Dendritic cell treated with granulocyte-macrophage colony-stimulating factor and Interleukin-4, amounts not matched to agents 40 ng/mL and 50 ng/mL, for 4 days (primary cell): ENCODE data around the gene KLC4.

ENCODE experiments used
- H3K27ac Mint-ChIP-seq: one replicate; pipeline ENCODE4 v1.8.0; 2022; ENCODE audit warnings: mild to moderate bottlenecking, mixed read lengths
- H3K27me3 Mint-ChIP-seq: one replicate; pipeline ENCODE4 v1.8.0; 2022; ENCODE audit warnings: mild to moderate bottlenecking, mixed read lengths
- H3K36me3 Mint-ChIP-seq: one replicate; pipeline ENCODE4 v1.8.0; 2022; ENCODE audit warnings: low read depth, mixed read lengths
- H3K4me1 Mint-ChIP-seq: one replicate; pipeline ENCODE4 v1.8.0; 2022; ENCODE audit warnings: low read depth, mixed read lengths
- H3K4me3 Mint-ChIP-seq: one replicate; pipeline ENCODE4 v1.8.0; 2022; ENCODE audit warnings: mild to moderate bottlenecking, moderate library complexity, mixed read lengths
- H3K9me3 Mint-ChIP-seq: one replicate; pipeline ENCODE4 v1.8.0; 2022; ENCODE audit warnings: mixed read lengths
- intact Hi-C: fragments of 100-400 bp; cut with micrococcal nuclease; formaldehyde crosslinking; loops from one replicate; pipeline ENCODE4 v1.15.0; 2022

Gene KLC4

DNA sequence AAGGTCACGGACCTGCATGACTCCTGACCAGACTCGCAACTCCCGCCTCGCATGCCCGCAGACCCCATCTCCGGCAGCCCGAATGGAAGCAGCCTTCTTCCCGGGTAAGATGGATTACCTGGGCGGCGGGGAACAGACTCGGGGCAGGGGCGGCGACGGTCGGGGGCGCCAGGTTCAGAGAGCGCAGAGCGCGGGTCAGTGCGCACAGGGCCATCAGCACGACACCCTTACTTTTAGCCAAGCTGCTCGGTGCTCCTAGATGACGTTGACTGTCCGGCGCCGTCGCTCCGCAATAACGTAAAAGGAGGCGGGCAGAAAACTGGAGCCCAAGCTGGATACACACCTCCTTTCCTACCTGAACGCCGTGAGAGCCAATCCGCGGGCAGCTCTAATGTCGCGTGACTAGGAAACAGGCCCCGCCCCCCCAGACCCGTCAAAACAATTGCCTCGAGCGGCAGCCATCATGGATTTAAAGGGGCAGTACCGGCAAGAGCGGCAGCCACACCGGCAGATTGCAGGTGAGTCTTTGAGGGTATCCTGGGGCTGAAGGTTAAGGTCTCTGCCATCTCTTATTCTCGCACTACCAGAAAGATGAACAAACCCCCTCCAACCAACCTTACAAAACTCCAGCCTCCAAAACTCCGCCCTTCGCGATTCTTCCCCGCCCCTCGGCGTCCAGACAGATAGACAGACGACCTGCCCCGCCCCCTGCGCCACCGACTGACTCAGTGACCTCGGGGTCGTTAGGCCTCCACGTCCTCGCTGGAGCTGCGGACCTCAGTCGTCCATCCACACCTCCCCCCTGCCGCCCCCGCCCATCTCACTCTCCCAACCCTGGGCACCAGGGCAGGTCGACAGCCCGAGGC lies at the start of gene KLC4, which contains the start of gene MRPL2:
Gene KLC4, plus strand, starts transcription at position 464 of the 866 bp plus-strand sequence. CDS start 1,705 bp downstream, outside the sequence.
Gene MRPL2, minus strand, starts transcription at position 267 of the 866 bp plus-strand sequence. Its CDS starts 53 bp downstream, at position 214.
- Mint-ChIP-seq H3K4me1 (peaks cover 29% of the 10 kb centered on the region), H3K9me3 (no peaks in the 10 kb centered on the region), H3K27ac (peak within 1 kb of the TSS; percentile 97), H3K36me3 (peaks cover 48% of the 10 kb centered on the region), H3K27me3 (no peaks in the 10 kb centered on the region), H3K4me3 (peak within 1 kb of the TSS; percentile 91)
- intact Hi-C loops = loop anchor here (1.0 to 10.0 kb wide), 3 partner anchors 45 to 115 kb away; partner anchors contain the start of genes KLHDC3 and PPP2R5D

DNA sequence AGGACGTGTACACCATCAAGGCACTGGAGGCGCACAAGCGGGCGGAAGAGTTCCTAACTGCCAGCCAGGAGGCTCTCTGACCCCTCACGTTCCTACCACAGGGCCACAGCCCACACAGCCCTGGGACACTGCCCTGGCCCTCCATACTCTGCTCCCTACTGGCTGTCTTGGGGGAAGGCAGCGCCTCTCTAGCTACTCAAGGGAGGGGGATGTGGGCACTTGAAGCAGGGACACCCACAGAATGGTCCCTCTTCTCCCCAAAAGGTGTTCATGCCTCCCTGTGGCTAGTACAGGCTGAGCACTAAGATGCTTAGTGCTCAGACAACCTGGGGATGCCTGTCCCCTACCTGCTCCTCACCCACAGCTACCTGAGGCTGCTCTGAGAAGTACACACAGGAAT lies 48.2 kb upstream of the KLC4 start:
- H3K4me3 Mint-ChIP-seq = no peak overlapping the region

GRCh38 chr6:43012364-43012763 lies 47.1 kb upstream of the KLC4 start:
- Mint-ChIP-seq H3K4me1 (peaks cover 56% of the 10 kb centered on the region), H3K36me3 (peaks cover 90% of the 10 kb centered on the region), H3K4me3 (no peak overlapping the region)

More for the DNA sequence above, 48.2 kb upstream of the KLC4 start:
- Mint-ChIP-seq H3K4me1 (peaks cover 44% of the 10 kb centered on the region), H3K36me3 (peaks cover 90% of the 10 kb centered on the region), H3K9me3 (no peaks in the 10 kb centered on the region), H3K27me3 (no peaks in the 10 kb centered on the region), H3K27ac (no peak overlapping the region)
- intact Hi-C loops = loop anchor here (5.0 kb wide), 1 partner anchor 794 kb away; the partner anchor contains the start of gene MRPS10

DNA sequence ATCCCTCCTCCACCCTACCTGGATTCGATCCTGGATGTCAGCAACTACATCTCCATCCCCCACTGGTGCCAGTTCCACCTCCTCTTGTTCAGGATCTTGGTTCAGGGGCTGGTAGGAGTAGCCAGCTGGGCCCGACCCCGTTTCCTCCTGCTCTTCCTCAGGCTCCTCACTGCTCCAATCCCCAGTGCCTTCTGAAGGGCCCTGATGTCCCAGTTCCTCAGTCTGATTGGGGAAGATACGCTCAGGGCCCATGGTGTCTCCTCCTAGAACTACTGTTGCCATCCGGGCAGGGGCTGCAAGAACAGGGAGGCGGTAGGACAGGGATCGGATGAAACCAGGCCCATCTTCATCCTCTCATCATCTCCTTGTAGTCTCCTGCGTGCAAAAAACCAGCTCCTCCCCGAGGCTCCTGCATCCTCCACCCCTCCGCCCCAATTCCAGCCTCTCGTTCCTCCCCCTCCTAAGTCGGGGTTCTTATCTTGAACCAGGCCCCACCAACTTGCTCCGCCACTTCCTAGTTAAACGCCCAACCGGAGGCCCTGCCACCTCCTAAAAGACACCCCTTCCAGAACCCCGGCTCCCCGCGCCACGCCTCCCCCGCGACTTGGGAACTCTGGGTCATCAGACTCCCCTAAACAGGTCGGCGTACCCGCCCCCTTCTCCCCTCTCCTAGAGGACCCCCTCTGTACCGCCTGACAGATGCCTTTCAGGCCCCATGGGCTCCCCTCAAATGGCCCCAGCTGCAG lies 46.2 kb upstream of the KLC4 start:
- Mint-ChIP-seq H3K4me1 (peaks cover 65% of the 10 kb centered on the region), H3K27me3 (no peaks in the 10 kb centered on the region), H3K9me3 (no peaks in the 10 kb centered on the region), H3K27ac (peak overlapping the region; percentile 86), H3K36me3 (peaks cover 90% of the 10 kb centered on the region), H3K4me3 (peak overlapping the region; percentile 95)
- intact Hi-C loops = loop anchor here (5.0 kb wide), 1 partner anchor 796 kb away; the partner anchor contains the start of gene MRPS10

More at GRCh38 chr6:43012364-43012763, 47.1 kb upstream of the KLC4 start:
- intact Hi-C loops = loop anchor here (5.0 kb wide), 1 partner anchor 795 kb away; the partner anchor contains the start of gene MRPS10
- H3K9me3 Mint-ChIP-seq = no peaks in the 10 kb centered on the region
- peak overlapping the region; percentile 86 for H3K27ac Mint-ChIP-seq
- no peaks in the 10 kb centered on the region for H3K27me3 Mint-ChIP-seq

DNA sequence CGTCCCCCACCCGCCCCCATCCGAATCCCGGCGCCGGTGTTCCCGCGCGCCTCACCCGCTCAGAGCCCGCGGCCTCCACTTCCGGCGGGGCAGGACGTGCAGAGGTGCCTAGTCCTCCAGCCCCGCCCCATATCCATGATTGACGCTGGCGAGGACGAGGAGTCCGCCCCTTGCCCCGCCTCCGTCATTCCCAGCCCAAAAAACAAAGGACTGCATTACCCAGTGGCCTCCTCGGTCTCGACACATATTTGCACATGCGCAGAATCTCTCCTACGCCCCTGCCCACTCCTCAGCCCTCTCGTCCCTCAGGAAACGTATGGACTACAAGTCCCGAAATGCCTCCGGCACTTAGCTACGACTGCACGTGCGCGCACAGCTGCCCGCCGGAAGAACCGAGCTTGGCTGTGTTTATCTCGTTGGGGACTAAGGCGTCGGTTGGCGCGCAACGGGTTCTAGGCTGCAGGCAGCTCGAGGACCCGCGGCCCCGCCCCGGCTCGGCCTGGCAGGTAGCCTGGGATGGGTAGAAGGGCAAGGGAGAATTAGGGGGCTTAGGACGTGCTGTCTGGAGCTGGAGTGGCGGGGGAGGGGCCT lies 45.5 kb upstream of the KLC4 start, which contains the start of the genes KLHDC3 and MEA1:
Gene KLHDC3, plus strand, starts transcription at position 407 of the 591 bp plus-strand sequence. CDS start 2,944 bp downstream, outside the sequence.
Gene MEA1, minus strand, starts transcription at position 104 of the 591 bp plus-strand sequence. CDS start 133 bp downstream, outside the sequence.
- Mint-ChIP-seq H3K9me3 (no peaks in the 10 kb centered on the region), H3K36me3 (peaks cover 90% of the 10 kb centered on the region), H3K4me3 (peak within 1 kb of the TSS; percentile 95), H3K27ac (peak within 1 kb of the TSS; percentile 86), H3K27me3 (no peaks in the 10 kb centered on the region), H3K4me1 (peaks cover 70% of the 10 kb centered on the region)
- intact Hi-C loops = loop anchor here (1.0 to 5.0 kb wide), 3 partner anchors 29 to 797 kb away; partner anchors contain the start of genes KLC4, MRPL2, MRPS10 and PPP2R5D

GRCh38 chr6:43014434-43014909 lies 45.0 kb upstream of the KLC4 start:
- H3K4me1 Mint-ChIP-seq = peaks cover 75% of the 10 kb centered on the region
- no peaks in the 10 kb centered on the region for H3K27me3 Mint-ChIP-seq
- H3K36me3 Mint-ChIP-seq = peaks cover 90% of the 10 kb centered on the region
- H3K27ac Mint-ChIP-seq = peak overlapping the region; percentile 86
- H3K9me3 Mint-ChIP-seq = no peaks in the 10 kb centered on the region
- H3K4me3 Mint-ChIP-seq = peak overlapping the region; percentile 95
- intact Hi-C loops = loop anchor here (1.0 to 5.0 kb wide), 3 partner anchors 30 to 797 kb away; partner anchors contain the start of genes KLC4, MRPL2, MRPS10 and PPP2R5D

DNA sequence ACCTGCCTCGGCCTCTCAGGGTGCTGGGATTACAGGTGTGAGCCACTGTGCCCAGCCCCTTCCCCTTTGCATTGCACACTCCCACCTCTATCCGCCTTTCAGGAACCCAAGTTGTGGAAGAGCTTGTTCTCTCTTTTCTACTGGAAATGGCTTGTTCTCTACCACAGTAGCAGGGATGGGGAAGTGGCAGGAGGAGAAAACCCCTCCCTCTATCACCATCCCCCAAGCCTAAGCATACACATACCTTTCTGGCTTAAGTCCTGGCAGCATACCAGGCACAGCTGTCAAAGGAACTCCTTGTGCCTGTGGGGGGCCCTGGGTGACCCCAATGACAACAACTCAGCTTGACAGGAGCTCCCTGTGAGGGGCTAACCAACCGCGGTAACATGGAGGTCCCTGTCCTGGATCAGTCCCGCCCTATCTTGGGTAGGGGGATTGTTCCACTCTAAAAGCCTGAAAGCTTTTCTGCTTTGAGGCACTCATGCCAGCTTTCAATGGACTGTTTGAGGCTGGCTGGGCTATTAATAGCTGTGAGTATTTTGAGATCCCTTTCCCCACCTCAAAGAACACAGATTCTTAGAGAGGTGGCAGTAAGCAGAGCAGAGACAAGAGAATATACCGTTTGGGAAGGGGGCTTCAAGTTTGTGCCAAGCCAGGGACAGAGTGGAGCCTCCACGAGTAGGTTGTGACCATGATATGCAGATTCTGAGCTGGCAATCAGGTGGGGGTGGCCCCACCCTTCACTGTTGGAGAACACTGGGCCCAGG lies 43.1 kb upstream of the KLC4 start:
- no peaks in the 10 kb centered on the region for H3K9me3 Mint-ChIP-seq
- H3K4me3 Mint-ChIP-seq = peak overlapping the region; percentile 80
- peak overlapping the region; percentile 88 for H3K27ac Mint-ChIP-seq
- H3K27me3 Mint-ChIP-seq = no peaks in the 10 kb centered on the region
- H3K4me1 Mint-ChIP-seq = peaks cover 78% of the 10 kb centered on the region
- intact Hi-C loops = no loop called here
- peaks cover 86% of the 10 kb centered on the region for H3K36me3 Mint-ChIP-seq

DNA sequence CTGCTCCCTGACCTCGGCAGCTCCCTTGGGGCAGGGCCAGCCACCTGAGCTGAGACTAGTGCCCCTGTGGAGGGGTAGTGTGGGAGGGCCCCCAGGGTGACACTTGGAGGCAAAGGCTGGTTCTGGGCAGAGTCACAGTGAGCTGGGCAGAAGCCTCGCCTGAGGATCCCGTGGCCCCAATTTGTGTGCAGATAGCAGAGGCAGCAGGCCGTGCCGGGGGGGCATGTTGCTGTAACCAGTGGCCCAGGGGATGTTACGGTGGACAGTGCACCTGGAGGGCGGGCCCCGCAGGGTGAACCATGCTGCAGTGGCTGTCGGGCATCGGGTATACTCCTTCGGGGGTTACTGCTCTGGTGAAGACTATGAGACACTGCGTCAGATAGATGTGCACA lies 42.5 kb upstream of the KLC4 start:
- Mint-ChIP-seq H3K36me3 (peaks cover 86% of the 10 kb centered on the region), H3K4me1 (peaks cover 73% of the 10 kb centered on the region)

DNA sequence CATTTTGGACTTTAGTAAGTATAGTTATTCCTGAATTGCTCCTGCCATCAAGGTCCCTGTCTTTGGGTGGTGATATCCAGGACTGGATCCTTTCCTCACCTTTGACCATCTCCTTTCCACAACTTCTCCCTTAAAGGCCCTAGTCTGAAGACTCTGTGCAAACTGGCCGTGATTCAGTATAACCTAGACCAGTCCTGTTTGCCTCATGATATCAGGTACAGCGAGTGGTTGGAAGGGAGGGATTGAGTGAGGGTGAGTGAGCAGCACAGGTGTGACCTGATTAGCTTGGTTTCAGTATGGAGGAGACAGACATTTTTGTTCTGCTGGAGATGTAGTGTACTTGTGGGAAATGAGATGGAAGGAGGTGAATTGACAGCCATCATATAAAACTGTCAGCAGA lies 40.3 kb upstream of the KLC4 start:
- Mint-ChIP-seq H3K9me3 (no peaks in the 10 kb centered on the region), H3K27ac (peak overlapping the region; percentile 88)
- intact Hi-C loops = no loop called here

More for the DNA sequence above, 42.5 kb upstream of the KLC4 start:
- H3K27me3 Mint-ChIP-seq = no peaks in the 10 kb centered on the region
- no peak overlapping the region for H3K4me3 Mint-ChIP-seq
- intact Hi-C loops = no loop called here
- peak overlapping the region; percentile 88 for H3K27ac Mint-ChIP-seq
- no peaks in the 10 kb centered on the region for H3K9me3 Mint-ChIP-seq

GRCh38 chr6:43020052-43020705 lies 39.3 kb upstream of the KLC4 start:
- intact Hi-C loops = loop anchor here (5.0 kb wide), 1 partner anchor 118 kb away; no protein-coding TSS in a partner anchor
- no peaks in the 10 kb centered on the region for H3K9me3 Mint-ChIP-seq
- peaks cover 56% of the 10 kb centered on the region for H3K4me1 Mint-ChIP-seq
- peak overlapping the region; percentile 87 for H3K27ac Mint-ChIP-seq
- peaks cover 77% of the 10 kb centered on the region for H3K36me3 Mint-ChIP-seq
- H3K4me3 Mint-ChIP-seq = no peak overlapping the region
- no peaks in the 10 kb centered on the region for H3K27me3 Mint-ChIP-seq

More for the DNA sequence above, 40.3 kb upstream of the KLC4 start:
- H3K4me3 Mint-ChIP-seq = no peak overlapping the region
- peaks cover 73% of the 10 kb centered on the region for H3K36me3 Mint-ChIP-seq
- no peaks in the 10 kb centered on the region for H3K27me3 Mint-ChIP-seq
- H3K4me1 Mint-ChIP-seq = peaks cover 58% of the 10 kb centered on the region

DNA sequence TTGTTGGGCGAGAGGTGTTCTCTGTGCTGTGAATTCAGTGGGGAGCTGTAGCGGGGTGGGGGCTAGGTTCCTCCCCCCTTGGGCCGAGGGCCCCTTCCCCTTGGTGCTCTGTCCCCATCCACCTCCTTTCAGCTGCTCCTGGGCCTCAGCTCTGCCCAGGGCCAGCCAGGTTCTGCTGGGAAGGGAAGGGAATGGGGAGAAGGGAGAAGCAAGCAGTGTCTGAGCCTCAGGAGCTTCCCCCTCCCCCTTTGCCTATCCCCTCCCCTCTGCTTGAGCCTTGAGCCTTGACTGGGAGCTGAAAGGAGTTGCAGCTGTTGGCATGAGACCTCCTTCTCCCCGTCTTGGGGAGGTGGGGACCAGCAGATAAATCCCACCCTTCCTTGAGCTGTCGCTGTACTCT lies 38.6 kb upstream of the KLC4 start:
- peak overlapping the region; percentile 87 for H3K27ac Mint-ChIP-seq
- H3K4me3 Mint-ChIP-seq = peak overlapping the region; percentile 53
- peaks cover 54% of the 10 kb centered on the region for H3K4me1 Mint-ChIP-seq
- intact Hi-C loops = loop anchor here (5.0 kb wide), 1 partner anchor 119 kb away; no protein-coding TSS in a partner anchor
- H3K9me3 Mint-ChIP-seq = no peaks in the 10 kb centered on the region
- no peaks in the 10 kb centered on the region for H3K27me3 Mint-ChIP-seq
- peaks cover 84% of the 10 kb centered on the region for H3K36me3 Mint-ChIP-seq
